NCI-H2227 treated with DMSO at 0.1 percent for 48 hours (cell line): ENCODE data around the gene IL6R.
"Not testable (repeated sequence)": the region's sequence is repeated elsewhere in the genome, so short reads cannot be mapped to it uniquely, and the experiment has no call there.

ENCODE experiments used
- DNase-seq: peaks from one replicate; lab custom pipeline; 2025; lab: John Stamatoyannopoulos, UW

The IL6R gene

DNA sequence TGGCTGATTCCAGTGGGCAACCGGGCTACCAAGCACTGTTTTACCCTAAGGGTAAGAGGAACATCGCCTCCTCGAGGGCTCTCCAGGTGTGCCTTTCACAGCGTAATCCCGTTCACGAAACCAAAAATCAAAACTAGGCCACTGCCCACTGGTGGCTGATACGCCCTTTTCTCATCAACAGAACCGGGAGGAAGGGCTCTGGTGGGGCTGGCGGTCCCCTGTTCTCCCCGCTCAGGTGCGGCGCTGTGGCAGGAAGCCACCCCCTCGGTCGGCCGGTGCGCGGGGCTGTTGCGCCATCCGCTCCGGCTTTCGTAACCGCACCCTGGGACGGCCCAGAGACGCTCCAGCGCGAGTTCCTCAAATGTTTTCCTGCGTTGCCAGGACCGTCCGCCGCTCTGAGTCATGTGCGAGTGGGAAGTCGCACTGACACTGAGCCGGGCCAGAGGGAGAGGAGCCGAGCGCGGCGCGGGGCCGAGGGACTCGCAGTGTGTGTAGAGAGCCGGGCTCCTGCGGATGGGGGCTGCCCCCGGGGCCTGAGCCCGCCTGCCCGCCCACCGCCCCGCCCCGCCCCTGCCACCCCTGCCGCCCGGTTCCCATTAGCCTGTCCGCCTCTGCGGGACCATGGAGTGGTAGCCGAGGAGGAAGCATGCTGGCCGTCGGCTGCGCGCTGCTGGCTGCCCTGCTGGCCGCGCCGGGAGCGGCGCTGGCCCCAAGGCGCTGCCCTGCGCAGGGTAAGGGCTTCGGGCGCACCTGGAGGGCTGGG lies at the start of gene IL6R:
IL6R (plus strand) TSS at position 360 of the 763 bp plus-strand sequence; CDS start at position 647, 287 bp downstream.
- DNase-seq = no peak

DNA sequence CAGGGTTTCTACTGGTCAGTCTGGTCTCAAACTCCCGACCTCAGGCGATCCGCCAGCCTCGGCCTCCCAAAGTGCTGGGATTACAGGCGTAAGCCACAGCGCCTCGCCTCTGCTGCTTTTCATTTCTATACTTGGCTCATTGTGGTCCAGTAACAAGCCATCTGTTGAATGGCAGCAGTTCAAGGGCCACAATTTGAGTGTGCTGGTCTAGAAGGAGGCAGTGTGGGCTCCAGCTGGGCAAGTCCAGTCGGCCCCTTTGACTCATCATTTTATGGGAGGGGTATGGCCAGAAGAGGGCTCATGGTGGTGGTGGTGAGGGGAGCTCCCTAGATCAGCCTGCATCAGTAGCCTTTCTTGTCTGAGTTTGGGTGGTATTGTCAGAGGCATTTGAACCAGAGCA lies 46.6 kb upstream of the IL6R start:
- no peak for DNase-seq

DNA sequence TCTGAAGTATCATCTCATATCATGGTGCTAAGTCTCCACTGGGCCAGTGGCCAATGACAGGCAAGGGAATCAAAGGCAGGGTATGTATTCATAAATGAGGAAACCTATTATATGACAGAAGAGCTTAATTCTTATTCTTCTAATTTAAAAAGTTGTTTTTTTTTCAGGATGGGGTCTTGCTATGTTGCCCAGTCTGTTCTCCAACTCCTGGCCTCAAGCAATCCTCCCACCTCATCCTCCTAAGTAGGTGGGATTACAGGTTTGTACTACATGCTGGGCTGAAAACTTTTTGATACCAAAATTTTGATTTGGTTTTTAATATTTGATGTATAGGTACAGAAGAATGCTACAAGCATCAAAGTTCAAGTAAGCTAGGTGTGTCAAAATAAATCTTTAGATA lies 44.9 kb upstream of the IL6R start:
- no peak for DNase-seq

DNA sequence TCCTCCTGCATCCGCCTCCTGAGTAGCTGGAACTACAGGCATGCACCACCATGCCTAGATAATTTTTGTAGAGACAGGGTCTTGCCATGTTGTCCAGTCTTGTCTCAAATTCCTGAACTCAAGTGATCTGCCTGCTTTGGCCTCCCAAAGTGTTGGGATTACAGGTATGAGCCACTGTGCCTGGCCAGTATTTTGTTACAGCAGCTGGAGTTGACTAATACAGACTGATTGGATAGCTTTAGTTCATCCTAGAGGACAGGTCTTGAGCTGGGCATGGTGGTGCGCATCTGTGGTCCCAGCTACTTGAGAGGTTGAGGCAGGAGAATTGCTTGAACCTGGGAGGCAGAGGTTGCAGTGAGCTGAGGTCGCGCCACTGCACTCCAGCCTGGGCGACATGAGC lies 44.3 kb upstream of the IL6R start:
- not testable (repeated sequence) for DNase-seq

DNA sequence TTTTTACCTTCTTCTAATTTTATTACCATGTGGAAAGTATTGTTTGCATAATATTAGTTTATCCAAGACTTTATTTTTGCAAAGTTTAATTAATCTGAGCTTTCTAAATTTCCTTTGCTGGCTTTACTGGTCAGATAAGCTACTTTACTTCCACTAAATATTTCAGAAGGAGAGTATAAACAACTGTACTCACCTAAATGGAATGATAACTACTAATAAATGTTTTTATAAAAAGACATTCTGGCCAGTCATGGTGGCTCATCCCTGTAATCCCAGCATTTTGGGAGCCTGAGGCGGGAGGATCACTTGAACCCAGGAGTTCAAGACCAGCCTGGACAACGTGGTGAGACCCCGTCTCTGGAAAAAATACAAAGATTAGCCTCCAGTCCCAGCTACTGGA lies 43.8 kb upstream of the IL6R start:
- no peak for DNase-seq

DNA sequence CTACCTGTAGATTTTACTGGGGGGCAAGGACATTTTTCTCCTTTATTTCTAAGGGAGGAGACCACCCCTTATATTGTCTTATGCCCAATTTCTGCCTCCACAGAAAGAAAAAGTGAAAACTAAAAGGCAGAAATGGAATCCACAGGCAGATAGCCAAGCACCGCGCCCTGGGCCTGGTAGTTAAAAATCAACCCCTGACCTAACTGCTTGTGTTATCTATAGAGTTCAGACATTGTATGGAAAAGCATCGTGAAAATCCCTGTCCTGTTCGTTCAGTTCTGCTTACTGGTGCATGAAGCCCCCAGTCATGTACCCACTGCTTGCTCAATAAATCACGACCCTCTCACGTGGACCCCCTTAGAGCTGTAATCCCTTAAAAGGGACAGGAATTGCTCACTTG lies 33.7 kb upstream of the IL6R start:
- DNase-seq = no peak

- not testable (repeated sequence) for DNase-seq
Observed at GRCh38 chr1:154373777-154374357, 31.3 kb upstream of the IL6R start.

DNA sequence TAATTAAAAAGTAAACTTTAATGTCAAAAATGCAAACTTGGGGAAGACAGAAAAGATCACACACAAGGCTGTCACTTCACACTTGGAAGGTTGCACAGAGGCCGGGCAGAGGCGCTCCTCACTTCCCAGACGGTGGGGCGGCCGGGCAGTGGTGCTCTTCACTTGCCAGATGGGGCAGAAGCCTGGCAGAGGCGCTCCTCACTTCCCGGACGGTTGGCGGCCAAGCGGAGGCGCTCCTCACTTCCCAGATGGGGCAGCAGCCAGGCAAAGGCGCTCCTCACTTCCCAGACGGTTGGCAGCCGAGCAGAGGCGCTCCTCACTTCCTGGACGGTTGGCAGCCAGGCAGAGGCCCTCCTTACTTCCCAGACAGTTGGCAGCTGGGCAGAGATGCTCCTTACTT lies 25.8 kb upstream of the IL6R start:
- no peak for DNase-seq

GRCh38 chr1:154384650-154385489 lies 20.3 kb upstream of the IL6R start:
- DNase-seq = no peak

DNA sequence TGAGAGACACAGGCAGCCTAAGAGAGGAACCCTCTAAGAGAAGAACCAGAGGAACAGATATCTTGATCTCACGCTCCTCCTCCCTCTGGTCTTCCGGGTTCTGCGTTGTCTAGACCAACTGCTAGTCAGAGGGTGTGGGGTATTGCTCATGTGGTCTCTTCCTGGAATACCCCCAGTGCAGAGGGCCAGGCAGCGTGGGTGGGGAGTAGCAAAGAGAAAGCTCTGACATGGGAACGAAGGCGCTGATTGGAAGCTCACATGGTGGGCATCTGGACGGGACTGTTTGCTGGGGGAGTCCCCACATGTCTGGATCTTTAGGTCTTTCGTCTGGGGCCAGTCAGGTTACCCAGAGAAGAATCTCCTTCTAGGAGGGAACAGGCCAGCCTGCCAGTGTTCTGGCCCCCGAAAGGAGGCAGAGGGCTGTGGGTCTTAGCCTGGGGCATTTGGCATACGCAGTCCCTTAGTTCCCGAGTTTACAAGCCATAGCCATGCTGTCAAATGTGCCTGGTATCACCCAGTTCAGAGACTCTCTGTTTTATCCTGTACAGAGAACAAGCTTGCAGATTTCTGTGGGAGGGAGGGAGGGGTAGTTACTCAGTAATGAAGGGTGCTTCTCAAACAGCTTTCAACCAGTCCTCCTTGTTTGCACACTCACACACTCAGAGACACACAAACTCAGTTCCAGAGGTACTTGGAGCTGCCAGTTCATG lies 18.3 kb upstream of the IL6R start:
- no peak for DNase-seq

DNA sequence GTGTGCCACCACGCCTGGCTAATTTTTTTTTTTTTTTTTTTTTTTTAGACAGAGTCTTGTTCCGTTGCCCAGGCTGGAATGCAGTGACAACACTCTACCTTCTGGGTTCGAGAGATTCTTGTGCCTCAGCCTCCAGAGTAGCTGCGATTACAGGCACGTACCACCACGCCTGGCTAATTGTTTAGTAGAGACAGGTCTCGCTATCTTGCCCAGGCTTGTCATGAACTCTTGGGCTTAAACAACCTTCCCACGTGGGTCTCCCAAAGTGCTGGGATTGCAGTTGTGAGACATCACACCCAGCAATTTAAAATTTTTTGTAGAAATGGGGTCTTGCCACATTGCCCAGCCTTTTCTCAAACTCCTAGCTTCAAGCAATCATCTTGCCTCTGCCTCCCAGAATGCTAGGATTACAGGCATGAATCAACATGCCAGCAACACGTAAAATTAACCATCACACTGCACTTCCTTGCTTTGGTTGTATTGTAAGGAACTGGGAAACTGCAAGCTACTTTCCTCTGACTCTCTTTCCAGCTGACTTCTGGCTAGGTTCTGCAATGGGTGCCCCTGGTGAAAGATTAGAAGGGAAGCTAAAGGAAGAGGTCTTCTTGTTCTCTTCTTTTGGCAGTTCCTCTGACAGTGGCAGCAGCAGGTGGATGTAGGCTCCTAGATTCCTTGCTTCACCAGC lies 13.9 kb upstream of the IL6R start:
- no peak for DNase-seq

GRCh38 chr1:154398141-154398540 lies 7.0 kb upstream of the IL6R start:
- no peak for DNase-seq

- no peak for DNase-seq
Observed at GRCh38 chr1:154398678-154399077, 6.5 kb upstream of the IL6R start.

DNA sequence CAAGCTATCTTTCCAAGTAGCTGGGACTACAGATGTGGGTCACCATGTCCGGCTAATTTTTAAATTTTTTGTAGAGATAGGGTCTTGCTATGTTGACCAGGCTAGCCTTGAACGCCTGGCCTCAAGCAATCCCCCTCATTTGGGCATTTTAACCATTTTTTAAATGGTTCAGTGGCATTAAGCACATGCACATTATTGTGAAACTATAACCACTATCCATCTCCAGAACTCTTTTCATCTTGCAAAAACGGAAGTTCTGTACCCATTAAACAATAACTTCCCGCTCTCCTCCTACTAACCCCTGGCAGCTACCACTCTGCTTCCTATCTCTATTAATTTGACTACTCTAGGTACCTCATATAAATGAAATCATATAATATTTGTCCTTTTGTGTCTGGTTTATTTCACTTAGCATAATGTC lies 4.8 kb upstream of the IL6R start:
- DNase-seq = no peak

- no peak for DNase-seq
Observed at GRCh38 chr1:154402409-154402921, 2.7 kb upstream of the IL6R start.

GRCh38 chr1:154403261-154403943 lies 1.7 kb upstream of the IL6R start:
- DNase-seq = no peak

- DNase-seq = no peak
Observed at GRCh38 chr1:154403983-154404382, 1.2 kb upstream of the IL6R start.

DNA sequence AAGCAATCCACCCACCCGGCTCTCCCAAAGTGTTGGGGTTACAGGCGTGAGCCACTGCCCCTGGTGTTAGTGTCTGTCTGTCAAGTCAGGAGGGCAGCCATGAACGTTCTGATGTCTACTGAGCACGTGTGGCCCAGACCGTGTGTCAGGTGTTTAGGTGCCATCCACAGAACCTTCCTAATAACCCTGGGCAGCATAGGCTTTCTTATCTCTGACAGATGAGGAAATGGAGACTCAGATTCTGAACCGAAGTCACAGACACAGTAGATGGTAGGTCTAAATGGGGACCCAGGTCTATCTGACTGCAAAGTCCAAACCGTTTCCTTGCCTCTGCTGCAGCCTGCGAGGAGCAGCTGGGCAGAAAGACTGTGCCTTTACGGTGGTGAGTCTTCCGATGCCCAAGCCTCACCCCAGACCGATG lies 622 bp upstream of the IL6R start:
- no peak for DNase-seq

GRCh38 chr1:154405747-154406571 lies 816 bp downstream of the IL6R start:
- DNase-seq = no peak

GRCh38 chr1:154406572-154406879 lies 1.4 kb downstream of the IL6R start:
- no peak for DNase-seq
